NK-92 (cell line): ENCODE results near the gene FIZ1.

Experiments
- DNase-seq: peaks from one replicate; lab custom pipeline; 2025; ENCODE audit not compliant: unreplicated experiment; lab: John Stamatoyannopoulos, UW

The FIZ1 gene

DNA sequence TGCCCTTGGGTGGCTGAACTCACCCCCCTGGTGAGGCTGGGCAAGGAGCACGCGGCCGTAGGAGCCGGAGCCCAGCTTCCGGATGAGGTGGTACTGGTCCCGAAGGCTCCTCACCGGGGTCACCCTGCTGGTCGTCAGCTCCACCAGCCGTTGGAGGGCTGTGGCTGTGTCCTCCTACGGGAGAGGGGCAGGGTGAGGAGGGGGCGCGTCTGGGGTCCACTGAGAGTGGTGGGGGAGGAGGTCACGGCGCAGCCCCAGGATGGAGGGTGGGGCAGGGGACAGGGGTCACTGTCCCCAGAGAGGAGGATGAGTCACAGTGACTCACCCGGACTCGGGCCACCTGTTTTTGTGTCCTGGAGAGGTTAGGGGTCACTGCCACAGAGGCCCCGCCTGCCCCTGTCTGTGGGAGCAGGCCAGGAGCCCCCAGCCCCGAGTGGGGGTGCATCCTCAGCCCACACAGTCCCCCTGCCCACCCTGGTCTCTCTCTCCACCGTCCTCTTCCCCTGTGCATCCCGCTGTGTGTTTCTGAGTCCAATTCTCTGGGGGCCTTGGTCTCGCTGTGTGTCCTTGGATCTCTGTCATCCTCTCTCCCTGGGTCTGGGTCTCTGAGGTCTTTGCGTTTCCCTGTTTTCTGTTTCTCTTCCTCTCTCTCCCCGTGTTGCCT is 54.4 kb downstream of the FIZ1 start:
- no peak for DNase-seq

DNA sequence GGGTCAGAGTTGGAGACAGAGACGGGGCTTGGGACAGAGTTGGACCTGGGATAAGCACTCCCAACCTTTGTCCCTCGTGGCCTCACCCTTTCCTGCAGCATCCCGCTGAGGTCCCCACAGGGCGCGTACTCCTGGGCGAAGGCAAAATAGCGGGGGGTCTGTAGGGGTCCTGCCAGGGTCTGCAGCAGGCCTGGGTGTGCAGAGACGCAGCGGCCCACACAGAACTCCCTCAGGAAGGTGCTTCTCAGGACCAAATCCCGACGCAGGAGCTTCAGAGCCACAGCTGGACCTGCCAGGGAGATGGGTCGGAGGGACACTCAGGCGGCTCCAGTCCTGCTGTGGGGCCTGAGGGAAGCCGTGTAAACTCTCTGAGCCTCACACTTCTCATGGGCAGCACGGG is 55.3 kb downstream of the FIZ1 start:
- no peak for DNase-seq

DNA sequence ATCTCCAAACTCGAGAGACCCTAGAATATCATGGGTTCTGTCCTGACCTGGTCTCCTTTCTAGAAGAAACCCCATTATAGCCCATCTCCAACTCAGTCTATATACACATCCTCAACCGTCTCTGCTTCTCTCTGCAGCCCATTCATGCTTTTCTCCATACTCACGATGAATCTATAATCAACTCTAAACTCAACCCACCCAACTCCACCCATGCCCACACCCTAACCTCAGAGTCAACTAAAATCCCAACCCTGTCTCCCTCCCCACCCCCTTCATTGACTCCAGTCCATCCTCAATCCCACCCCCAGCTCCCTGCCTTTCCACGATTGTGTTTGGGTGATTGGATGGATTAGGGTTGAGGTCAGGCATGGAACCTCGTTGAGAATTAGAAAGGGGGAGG is 55.8 kb downstream of the FIZ1 start:
- DNase-seq = no peak

DNA sequence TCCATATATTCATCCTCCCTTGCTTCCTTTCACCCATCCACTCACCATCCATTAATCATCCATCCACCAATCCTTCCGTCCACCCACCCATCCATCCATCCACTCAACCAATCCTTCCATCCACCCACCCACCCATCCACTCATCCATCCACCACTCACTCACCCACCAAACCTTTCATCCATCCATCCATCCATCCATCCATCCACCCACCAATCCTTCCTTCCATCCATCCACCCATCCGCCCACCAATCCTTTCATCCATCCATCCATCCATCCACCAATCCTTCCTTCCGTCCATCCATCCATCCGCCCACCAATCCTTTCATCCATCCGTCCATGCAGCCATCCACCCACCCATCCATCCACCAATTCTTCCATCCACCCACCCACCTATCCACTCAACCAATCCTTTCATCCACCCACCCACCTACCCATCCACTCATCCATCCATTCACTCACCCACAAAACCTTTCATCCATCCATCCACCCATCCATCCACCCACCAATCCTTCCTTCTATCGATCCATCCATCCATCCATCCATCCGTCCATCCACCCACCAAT is 56.9 kb downstream of the FIZ1 start:
- no peak for DNase-seq
